ENCODE measurements around the gene PDSS2.

PDSS2 gene

GRCh38 chr6:107228754-107229153 lies 230.6 kb downstream of the PDSS2 start:
- no peak for DNase-seq
- Histone ChIP-seq H3K27me3 (ENCODE audit: insufficient read depth, low read depth, severe bottlenecking) (no peaks in the 10 kb centered on the region), H3K9me3 (ENCODE audit: severe bottlenecking) (no peaks in the 10 kb centered on the region), H3K27ac (no peak overlapping the region), H3K4me3 (ENCODE audit: low read depth, low read length) (no peak overlapping the region), H3K36me3 (no peaks in the 10 kb centered on the region)
- TF ChIP-seq CTCF (IDR thresholded peaks at IDR 0.05; ENCODE audit: low read depth, low read length): no peak

- no peaks in the 10 kb centered on the region for H3K27me3 ChIP-seq (ENCODE audit: insufficient read depth, low read depth, severe bottlenecking)
Measured at GRCh38 chr6:107221519-107221918, 237.8 kb downstream of the PDSS2 start.

GRCh38 chr6:107219851-107220250 lies 239.5 kb downstream of the PDSS2 start:
- Histone ChIP-seq H3K27ac (no peak overlapping the region), H3K36me3 (no peaks in the 10 kb centered on the region), H3K4me3 (ENCODE audit: low read depth, low read length) (no peak overlapping the region), H3K9me3 (ENCODE audit: severe bottlenecking) (no peaks in the 10 kb centered on the region), H3K27me3 (ENCODE audit: insufficient read depth, low read depth, severe bottlenecking) (no peaks in the 10 kb centered on the region)
- DNase-seq: no peak
- TF ChIP-seq CTCF (IDR thresholded peaks at IDR 0.05; ENCODE audit: low read depth, low read length): no peak

More at GRCh38 chr6:107221519-107221918, 237.8 kb downstream of the PDSS2 start:
- H3K4me3 ChIP-seq (ENCODE audit: low read depth, low read length): no peak overlapping the region
- no peak overlapping the region for H3K27ac ChIP-seq
- H3K9me3 ChIP-seq (ENCODE audit: severe bottlenecking): no peaks in the 10 kb centered on the region
- no peak for TF ChIP-seq CTCF (IDR thresholded peaks at IDR 0.05; ENCODE audit: low read depth, low read length)
- no peak for DNase-seq
- H3K36me3 ChIP-seq: no peaks in the 10 kb centered on the region

GRCh38 chr6:107218142-107218541 lies 241.2 kb downstream of the PDSS2 start:
- no peaks in the 10 kb centered on the region for H3K36me3 ChIP-seq
- no peak for TF ChIP-seq CTCF (IDR thresholded peaks at IDR 0.05; ENCODE audit: low read depth, low read length)
- H3K27me3 ChIP-seq (ENCODE audit: insufficient read depth, low read depth, severe bottlenecking): no peaks in the 10 kb centered on the region
- no peak overlapping the region for H3K27ac ChIP-seq
- H3K9me3 ChIP-seq (ENCODE audit: severe bottlenecking): no peaks in the 10 kb centered on the region
- DNase-seq: no peak
- no peak overlapping the region for H3K4me3 ChIP-seq (ENCODE audit: low read depth, low read length)

GRCh38 chr6:107217248-107217647 lies 242.1 kb downstream of the PDSS2 start:
- H3K27ac ChIP-seq: no peak overlapping the region

More at GRCh38 chr6:107217248-107217647, 242.1 kb downstream of the PDSS2 start:
- H3K27me3 ChIP-seq (ENCODE audit: insufficient read depth, low read depth, severe bottlenecking): no peaks in the 10 kb centered on the region
- no peaks in the 10 kb centered on the region for H3K36me3 ChIP-seq
- DNase-seq: no peak
- TF ChIP-seq CTCF (IDR thresholded peaks at IDR 0.05; ENCODE audit: low read depth, low read length): no peak
- H3K9me3 ChIP-seq (ENCODE audit: severe bottlenecking): no peaks in the 10 kb centered on the region
- H3K4me3 ChIP-seq (ENCODE audit: low read depth, low read length): no peak overlapping the region

All from WERI-Rb-1 (cell line).